Measurements from ENCODE around the gene ATAD2B. TPM values are rescaled to one million over a fixed set of nuclear protein-coding genes. Genes with fewer than 3 reads are reported as not detected.
"Not testable (repeated sequence)": the region's sequence is repeated elsewhere in the genome, so short reads cannot be mapped to it uniquely, and the experiment has no call there.

ATAD2B gene
- total RNA-seq, 1 experiment from 2014 or later, result 28.5 TPM

DNA sequence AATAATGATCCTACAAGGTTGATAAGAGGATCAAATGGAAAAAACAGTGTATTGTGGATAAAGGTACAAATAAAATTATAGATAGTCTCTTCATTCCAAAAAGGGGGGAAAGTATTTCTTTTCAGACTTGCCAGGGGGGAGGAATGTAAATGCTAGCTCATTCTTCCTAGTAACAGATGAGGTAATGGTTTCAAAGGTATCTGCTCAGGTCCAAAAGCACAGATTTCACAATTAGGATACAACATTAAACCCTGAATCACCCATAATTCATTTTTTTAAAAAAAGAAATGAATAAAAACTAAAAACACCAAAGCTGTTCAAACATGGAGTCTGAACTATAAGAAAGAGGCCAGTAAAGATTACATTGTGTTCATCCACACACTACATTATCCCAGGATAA lies 142.0 kb downstream of the ATAD2B start:
- CTCF ChIA-PET, result no interaction called here
- BruUV-seq (replicated peaks), result no TSS peak
- H3K36me3 ChIP-seq (ENCODE audit: insufficient read depth, low read length, poor library complexity, severe bottlenecking), result no peaks in the 10 kb centered on the region
- no peaks in the 10 kb centered on the region for H3K27me3 ChIP-seq (replicated peaks; ENCODE audit: insufficient read depth, low read depth, low read length, poor library complexity)
- TF ChIP-seq, protein P1, sequence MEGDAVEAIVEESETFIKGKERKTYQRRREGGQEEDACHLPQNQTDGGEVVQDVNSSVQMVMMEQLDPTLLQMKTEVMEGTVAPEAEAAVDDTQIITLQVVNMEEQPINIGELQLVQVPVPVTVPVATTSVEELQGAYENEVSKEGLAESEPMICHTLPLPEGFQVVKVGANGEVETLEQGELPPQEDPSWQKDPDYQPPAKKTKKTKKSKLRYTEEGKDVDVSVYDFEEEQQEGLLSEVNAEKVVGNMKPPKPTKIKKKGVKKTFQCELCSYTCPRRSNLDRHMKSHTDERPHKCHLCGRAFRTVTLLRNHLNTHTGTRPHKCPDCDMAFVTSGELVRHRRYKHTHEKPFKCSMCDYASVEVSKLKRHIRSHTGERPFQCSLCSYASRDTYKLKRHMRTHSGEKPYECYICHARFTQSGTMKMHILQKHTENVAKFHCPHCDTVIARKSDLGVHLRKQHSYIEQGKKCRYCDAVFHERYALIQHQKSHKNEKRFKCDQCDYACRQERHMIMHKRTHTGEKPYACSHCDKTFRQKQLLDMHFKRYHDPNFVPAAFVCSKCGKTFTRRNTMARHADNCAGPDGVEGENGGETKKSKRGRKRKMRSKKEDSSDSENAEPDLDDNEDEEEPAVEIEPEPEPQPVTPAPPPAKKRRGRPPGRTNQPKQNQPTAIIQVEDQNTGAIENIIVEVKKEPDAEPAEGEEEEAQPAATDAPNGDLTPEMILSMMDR (conservative IDR thresholded peaks at IDR 0.05; ENCODE audit: low read depth, low read length), result no peak
- no peak for TF ChIP-seq EZH2 (IDR thresholded peaks at IDR 0.05; ENCODE audit: borderline replicate concordance, low read depth, low read length, poor library complexity, severe bottlenecking)
- H3K9me3 ChIP-seq (ENCODE audit: low read depth, low read length, poor library complexity, severe bottlenecking), result no peaks in the 10 kb centered on the region
- no peak overlapping the region for H3K27ac ChIP-seq (ENCODE audit: low read depth, low read length, poor library complexity, severe bottlenecking)
- intact Hi-C loops (cut with micrococcal nuclease; ENCODE audit: unreplicated experiment), result no loop called here
- POLR2A ChIA-PET (ENCODE audit: low non-redundant PET), result interaction anchor here (0.6 kb wide), 1 partner anchor 593 kb away, joined by 3 read pairs; no protein-coding TSS in a partner anchor
- no peak for DNase-seq (ENCODE audit: low spot score)
- H3K4me1 ChIP-seq (ENCODE audit: insufficient read depth, low read length, poor library complexity, severe bottlenecking), result peaks cover 4% of the 10 kb centered on the region
- no peak overlapping the region for H3K4me3 ChIP-seq (ENCODE audit: low read depth, low read length, poor library complexity, severe bottlenecking)

DNA sequence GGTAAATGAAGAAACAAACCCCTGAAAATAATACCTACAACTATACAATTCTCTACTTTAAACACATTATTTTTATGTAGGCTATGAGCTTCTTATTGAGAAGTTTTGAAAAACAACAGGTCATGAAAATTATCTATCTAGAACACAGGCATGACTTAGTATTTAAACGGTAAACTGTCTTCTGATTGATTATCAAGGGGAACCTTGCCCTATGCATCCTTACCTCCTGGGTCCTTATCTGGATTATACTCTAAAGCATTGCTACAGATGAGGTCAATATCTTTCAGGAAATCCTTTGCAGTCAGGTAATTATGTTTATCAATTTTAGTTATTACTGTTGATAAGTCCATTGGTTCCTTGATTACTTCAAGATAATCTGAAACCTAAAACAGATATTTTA lies 144.3 kb downstream of the ATAD2B start:
- no peak overlapping the region for H3K4me3 ChIP-seq (ENCODE audit: low read depth, low read length, poor library complexity, severe bottlenecking)
- H3K4me1 ChIP-seq (ENCODE audit: insufficient read depth, low read length, poor library complexity, severe bottlenecking), result peaks cover 4% of the 10 kb centered on the region
- no peaks in the 10 kb centered on the region for H3K9me3 ChIP-seq (ENCODE audit: low read depth, low read length, poor library complexity, severe bottlenecking)
- H3K27me3 ChIP-seq (replicated peaks; ENCODE audit: insufficient read depth, low read depth, low read length, poor library complexity), result no peaks in the 10 kb centered on the region
- no peak for DNase-seq (ENCODE audit: low spot score)
- no TSS peak for BruUV-seq (replicated peaks)
- CTCF ChIA-PET, result no interaction called here
- POLR2A ChIA-PET (ENCODE audit: low non-redundant PET), result interaction anchor here (0.6 kb wide), 1 partner anchor 16 kb away, joined by 7 read pairs; no protein-coding TSS in a partner anchor
- H3K27ac ChIP-seq (ENCODE audit: low read depth, low read length, poor library complexity, severe bottlenecking), result no peak overlapping the region
- intact Hi-C loops (cut with micrococcal nuclease; ENCODE audit: unreplicated experiment), result no loop called here
- no peak for TF ChIP-seq EZH2 (IDR thresholded peaks at IDR 0.05; ENCODE audit: borderline replicate concordance, low read depth, low read length, poor library complexity, severe bottlenecking)
- TF ChIP-seq, protein P1 (conservative IDR thresholded peaks at IDR 0.05; ENCODE audit: low read depth, low read length), result no peak
- no peaks in the 10 kb centered on the region for H3K36me3 ChIP-seq (ENCODE audit: insufficient read depth, low read length, poor library complexity, severe bottlenecking)

DNA sequence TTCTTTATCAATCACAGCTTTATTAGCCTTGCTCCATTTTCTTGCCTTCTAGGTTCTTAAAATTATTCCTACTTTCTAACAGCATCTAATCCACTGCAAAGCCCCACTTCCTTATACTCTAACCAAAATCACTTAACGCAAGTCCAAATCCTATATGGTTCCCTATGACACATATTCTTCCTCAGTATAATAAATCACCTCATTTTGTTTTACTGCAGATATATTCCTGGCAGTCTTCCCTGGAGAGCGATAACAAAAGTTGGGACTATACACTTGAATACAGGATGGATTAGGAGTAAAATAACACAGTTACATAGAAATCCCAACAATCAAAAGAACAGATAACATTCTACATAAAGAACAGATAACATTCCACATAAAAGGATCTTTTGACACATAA lies 144.8 kb downstream of the ATAD2B start:
- TF ChIP-seq, protein P1 (conservative IDR thresholded peaks at IDR 0.05; ENCODE audit: low read depth, low read length), result no peak
- TF ChIP-seq EZH2 (IDR thresholded peaks at IDR 0.05; ENCODE audit: borderline replicate concordance, low read depth, low read length, poor library complexity, severe bottlenecking), result no peak
- no peak for DNase-seq (ENCODE audit: low spot score)
- Histone ChIP-seq H3K4me1 (ENCODE audit: insufficient read depth, low read length, poor library complexity, severe bottlenecking) (peaks cover 4% of the 10 kb centered on the region), H3K27ac (ENCODE audit: low read depth, low read length, poor library complexity, severe bottlenecking) (no peak overlapping the region), H3K27me3 (replicated peaks; ENCODE audit: insufficient read depth, low read depth, low read length, poor library complexity) (no peaks in the 10 kb centered on the region), H3K36me3 (ENCODE audit: insufficient read depth, low read length, poor library complexity, severe bottlenecking) (no peaks in the 10 kb centered on the region), H3K4me3 (ENCODE audit: low read depth, low read length, poor library complexity, severe bottlenecking) (no peak overlapping the region), H3K9me3 (ENCODE audit: low read depth, low read length, poor library complexity, severe bottlenecking) (no peaks in the 10 kb centered on the region)
- intact Hi-C loops (cut with micrococcal nuclease; ENCODE audit: unreplicated experiment), result no loop called here
- POLR2A ChIA-PET (ENCODE audit: low non-redundant PET), result no interaction called here
- BruUV-seq (replicated peaks), result no TSS peak
- CTCF ChIA-PET, result no interaction called here

DNA sequence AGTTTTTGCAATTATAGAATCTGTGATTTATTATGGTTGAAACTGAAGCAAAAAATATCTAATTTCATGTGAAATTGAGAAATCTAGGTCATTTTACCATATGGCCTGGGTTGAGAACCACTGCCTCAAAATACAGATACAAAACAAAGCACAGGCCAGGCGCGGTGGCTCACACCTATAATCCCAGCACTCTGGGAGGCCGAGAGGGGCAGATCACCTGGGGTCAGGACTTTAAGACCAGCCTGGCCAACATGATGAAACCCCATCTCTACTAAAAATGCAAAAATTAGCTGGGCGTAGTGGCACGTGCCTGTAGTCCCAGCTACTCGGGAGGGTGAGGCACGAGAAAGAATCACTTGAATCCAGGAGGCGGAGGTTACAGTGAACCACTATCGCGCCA lies 146.5 kb downstream of the ATAD2B start:
- BruUV-seq (replicated peaks); intact Hi-C loops (cut with micrococcal nuclease; ENCODE audit: unreplicated experiment); POLR2A ChIA-PET (ENCODE audit: low non-redundant PET); H3K9me3 ChIP-seq (ENCODE audit: low read depth, low read length, poor library complexity, severe bottlenecking); H3K4me1 ChIP-seq (ENCODE audit: insufficient read depth, low read length, poor library complexity, severe bottlenecking); H3K27me3 ChIP-seq (replicated peaks; ENCODE audit: insufficient read depth, low read depth, low read length, poor library complexity); DNase-seq (ENCODE audit: low spot score); H3K4me3 ChIP-seq (ENCODE audit: low read depth, low read length, poor library complexity, severe bottlenecking); CTCF ChIA-PET; H3K36me3 ChIP-seq (ENCODE audit: insufficient read depth, low read length, poor library complexity, severe bottlenecking); H3K27ac ChIP-seq (ENCODE audit: low read depth, low read length, poor library complexity, severe bottlenecking): not testable (repeated sequence)

Measured in A673 (cell line).